H1 (cell line): ENCODE measurements around the gene NOTCH2. TPM values are rescaled to one million over a fixed set of nuclear protein-coding genes. Genes with fewer than 3 reads are reported as not detected.

ENCODE experiments used
- CTCF ChIA-PET: fragments of 300-600 bp; sonication (Branson Sonifier 250); formaldehyde crosslinking; loops from one replicate; lab custom pipeline; 2021; ENCODE audit not compliant: partially characterized antibody; lab: Charles Lee
- POLR2A ChIA-PET: fragments of 300-600 bp; sonication (Branson Sonifier 250); formaldehyde crosslinking; loops from one replicate; lab custom pipeline; 2021; ENCODE audit warnings: inconsistent platforms; ENCODE audit not compliant: partially characterized antibody; lab: Charles Lee
- DNase-seq, 2 experiments: peaks; one replicate each; pipeline versions ENCODE4 v3.0.0 to v3.0.0-alpha.2; 2010 to 2022; ENCODE audit warnings: low spot score in 2 of 2, low read depth in 1 of 2, mixed read lengths in 1 of 2
- FAIRE-seq: peaks from 2 replicates; lab custom pipeline; 2011; peaks lifted over from hg19 to GRCh38; lab: Jason Lieb, UNC
- H2AFZ ChIP-seq: 2 replicates; pipeline ENCODE4 v1.8.1; 2012; ENCODE audit warnings: low read length, inconsistent platforms
- H2AK5ac ChIP-seq: 2 replicates; pipeline ENCODE4 v1.6.1; 2013; ENCODE audit warnings: low read depth, low read length
- H2BK120ac ChIP-seq: replicated peaks from 2 replicates; pipeline ENCODE3; 2013; ENCODE audit warnings: low read depth, low read length, inconsistent platforms
- H2BK12ac ChIP-seq: 2 replicates; pipeline ENCODE4 v1.6.1; 2013; ENCODE audit warnings: low read depth, low read length
- H2BK15ac ChIP-seq: 2 replicates; pipeline ENCODE4 v1.6.1; 2013; ENCODE audit warnings: low read length
- H2BK20ac ChIP-seq: 2 replicates; pipeline ENCODE4 v1.6.1; 2013; ENCODE audit warnings: low read length
- H2BK5ac ChIP-seq: 2 replicates; pipeline ENCODE4 v1.6.1; 2013; ENCODE audit warnings: low read depth, low read length
- H3K14ac ChIP-seq: 2 replicates; pipeline ENCODE4 v1.6.1; 2013; ENCODE audit warnings: inconsistent platforms; ENCODE audit not compliant: insufficient read length
- H3K18ac ChIP-seq: 2 replicates; pipeline ENCODE4 v1.6.1; 2013; ENCODE audit warnings: low read length; ENCODE audit errors: extremely low read depth
- H3K23ac ChIP-seq: 2 replicates; pipeline ENCODE4 v1.6.1; 2013; ENCODE audit warnings: inconsistent platforms; ENCODE audit not compliant: insufficient read length
- H3K23me2 ChIP-seq: 2 replicates; pipeline ENCODE4 v1.6.1; 2013; ENCODE audit warnings: low read depth, low read length
- H3K27ac ChIP-seq: 2 replicates; pipeline ENCODE4 v1.6.1; 2011; ENCODE audit warnings: low read depth, low read length, inconsistent platforms
- H3K27me3 ChIP-seq, 4 experiments: replicated peaks in 1 of 4; 1 replicate in 1 of 4; 2 replicates in 3 of 4; pipeline versions ENCODE4 v1.6.1 to v1.8.1; 2011 to 2013; ENCODE audit warnings: low read length in 3 of 4, mild to moderate bottlenecking in 3 of 4, inconsistent platforms in 2 of 4, mixed read lengths in 2 of 4, moderate library complexity in 1 of 4; ENCODE audit not compliant: control insufficient read depth in 3 of 4, insufficient read depth in 3 of 4; ENCODE audit errors: extremely low read depth in 1 of 4
- H3K36me3 ChIP-seq, 4 experiments: 2 replicates each; pipeline versions ENCODE4 v1.6.1 to v1.8.1; 2011 to 2013; ENCODE audit warnings: mild to moderate bottlenecking in 4 of 4, low read length in 3 of 4, moderate library complexity in 2 of 4, control low read depth in 1 of 4, inconsistent platforms in 1 of 4; ENCODE audit not compliant: insufficient read depth in 4 of 4, control insufficient read depth in 2 of 4
- H3K4ac ChIP-seq: replicated peaks from 2 replicates; pipeline ENCODE3; 2013; ENCODE audit warnings: low read length, low read depth, mixed read lengths, inconsistent platforms; ENCODE audit not compliant: insufficient read length
- H3K4me1 ChIP-seq, 4 experiments: replicated peaks in 1 of 4; 1 replicate in 1 of 4; 2 replicates in 3 of 4; pipeline versions ENCODE4 v1.6.1 to v1.8.1; 2011 to 2013; ENCODE audit warnings: low read length in 3 of 4, inconsistent platforms in 2 of 4, mixed read lengths in 1 of 4; ENCODE audit not compliant: insufficient read depth in 4 of 4, control insufficient read depth in 3 of 4
- H3K4me2 ChIP-seq, 2 experiments: 2 replicates each; pipeline versions ENCODE4 v1.6.1 to v1.8.1; 2011 to 2013; ENCODE audit warnings: low read depth in 2 of 2, low read length in 2 of 2, control low read depth in 1 of 2, inconsistent platforms in 1 of 2, mild to moderate bottlenecking in 1 of 2; ENCODE audit not compliant: insufficient read depth in 1 of 2
- H3K4me3 ChIP-seq, 4 experiments: fragments of 200-600, 300-600 bp in 1 of 4; sonication (generic), shearing (Covaris generic), sonication (Bioruptor Twin) in 1 of 4; 2 replicates each; pipeline versions ENCODE4 v1.5.1 to v1.8.1; 2011 to 2016; ENCODE audit warnings: low read length in 4 of 4, low read depth in 3 of 4, control low read depth in 2 of 4, inconsistent platforms in 2 of 4, mild to moderate bottlenecking in 2 of 4, mixed read lengths in 1 of 4, moderate library complexity in 1 of 4; ENCODE audit not compliant: insufficient read depth in 2 of 4; ENCODE audit errors: extremely low read depth in 1 of 4
- H3K56ac ChIP-seq: replicated peaks from 2 replicates; pipeline ENCODE3; 2013; ENCODE audit warnings: low read depth, mild to moderate bottlenecking, mixed read lengths, low read length, inconsistent platforms; ENCODE audit not compliant: insufficient read length
- H3K79me1 ChIP-seq: 2 replicates; pipeline ENCODE4 v1.6.1; 2013; ENCODE audit warnings: low read depth, low read length, control low read depth
- H3K79me2 ChIP-seq, 2 experiments: 2 replicates each; pipeline versions ENCODE4 v1.6.1 to v1.8.1; 2012 to 2013; ENCODE audit warnings: low read length in 2 of 2, mild to moderate bottlenecking in 2 of 2, inconsistent platforms in 1 of 2; ENCODE audit not compliant: insufficient read depth in 2 of 2, control insufficient read depth in 1 of 2
- H3K9ac ChIP-seq, 4 experiments: replicated peaks in 1 of 4; 1 replicate in 1 of 4; 2 replicates in 3 of 4; pipeline versions ENCODE4 v1.6.1 to v1.8.1; 2011 to 2013; ENCODE audit warnings: low read depth in 3 of 4, low read length in 3 of 4, control low read depth in 2 of 4, mild to moderate bottlenecking in 2 of 4, moderate library complexity in 2 of 4, inconsistent platforms in 1 of 4; ENCODE audit errors: extremely low read depth in 1 of 4
- H3K9me3 ChIP-seq, 2 experiments: 2 replicates each; pipeline versions ENCODE4 v1.6.1 to v1.8.1; 2012 to 2013; ENCODE audit warnings: mild to moderate bottlenecking in 2 of 2, moderate library complexity in 2 of 2, control low read depth in 1 of 2, inconsistent platforms in 1 of 2, low read depth in 1 of 2, low read length in 1 of 2, mixed read lengths in 1 of 2; ENCODE audit not compliant: insufficient read depth in 2 of 2
- H4K20me1 ChIP-seq, 2 experiments: replicated peaks in 1 of 2; 2 replicates each; pipeline versions ENCODE3 to v1.8.1; 2011 to 2013; ENCODE audit warnings: inconsistent platforms in 2 of 2, low read length in 2 of 2, mild to moderate bottlenecking in 1 of 2; ENCODE audit not compliant: insufficient read depth in 2 of 2, control insufficient read depth in 1 of 2
- H4K5ac ChIP-seq: 2 replicates; pipeline ENCODE4 v1.6.1; 2013; ENCODE audit warnings: low read length, low read depth, mixed read lengths, inconsistent platforms; ENCODE audit not compliant: insufficient read length
- H4K8ac ChIP-seq: 2 replicates; pipeline ENCODE4 v1.8.0; 2013; ENCODE audit warnings: mild to moderate bottlenecking, moderate library complexity, low read length, inconsistent platforms; ENCODE audit not compliant: insufficient read depth; ENCODE audit errors: extremely low read depth
- H4K91ac ChIP-seq: replicated peaks from 2 replicates; pipeline ENCODE3; 2013; ENCODE audit warnings: low read length, mixed read lengths, inconsistent platforms; ENCODE audit not compliant: insufficient read length
- ASH2L ChIP-seq: fragments of 200-600, 300-600 bp; sonication (generic); IDR thresholded peaks from one replicate; pipeline ENCODE4 v1.7.1; 2017; ENCODE audit warnings: low read length
- EGR1 ChIP-seq: IDR thresholded peaks from 2 replicates; pipeline ENCODE4 v1.6.1; 2011; ENCODE audit warnings: low read depth, low read length, borderline replicate concordance
- POU5F1 ChIP-seq: IDR thresholded peaks from 2 replicates; pipeline ENCODE4 v1.6.1; 2011; ENCODE audit warnings: low read depth, mild to moderate bottlenecking, low read length, moderate library complexity
- SIX5 ChIP-seq: IDR thresholded peaks from 2 replicates; pipeline ENCODE4 v1.6.1; 2011; ENCODE audit warnings: mild to moderate bottlenecking, low read depth, low read length
- WGBS, 2 experiments: shearing (Covaris generic) in 1 of 2; methylation state at CpG; one replicate each; pipeline versions ENCODE4 v1.1.6 to v1.1.7; 2013 to 2015; ENCODE audit warnings: low lambda C conversion rate in 2 of 2, mixed read lengths in 2 of 2, inconsistent platforms in 1 of 2, low coverage in 1 of 2, missing lambda C conversion rate in 1 of 2; ENCODE audit not compliant: insufficient replicate concordance in 2 of 2, insufficient coverage in 1 of 2, insufficient read length in 1 of 2; ENCODE audit errors: extremely low coverage in 1 of 2, missing lambda C conversion rate in 1 of 2; 5-methylcytosine and 5-hydroxymethylcytosine counted together
- polyA plus RNA-seq, 7 experiments: library from polyadenylated mRNA; depleted of rRNA in 3 of 7; stranded (reverse) in 5 of 7; unstranded in 2 of 7; fragments of >200 nt in 5 of 7; fragments of 200-250 nt in 2 of 7; gene quantifications; 1 replicate in 5 of 7; 2 replicates in 1 of 7; 4 replicates in 1 of 7; pipeline versions ENCODE4 v1.2.1 to v1.2.3, GENCODE V29; 2011 to 2013; ENCODE audit warnings: missing spikeins in 2 of 7, mixed read lengths in 2 of 7
- total RNA-seq: library from RNA; stranded (reverse); fragmentation: NEBNext Ultra II Directional; extraction: Animal tissue kit (Norgen Biotek cat#: 25700); gene quantifications from 2 replicates; pipeline ENCODE4 v1.2.1, GENCODE V29; 2021

NOTCH2 gene
- total and polyA plus RNA-seq, 2 of the 8 experiments (the other 6 are each of a cell fraction or from before 2014, with no cell fraction given), result 17.7 to 63.0 TPM

DNA sequence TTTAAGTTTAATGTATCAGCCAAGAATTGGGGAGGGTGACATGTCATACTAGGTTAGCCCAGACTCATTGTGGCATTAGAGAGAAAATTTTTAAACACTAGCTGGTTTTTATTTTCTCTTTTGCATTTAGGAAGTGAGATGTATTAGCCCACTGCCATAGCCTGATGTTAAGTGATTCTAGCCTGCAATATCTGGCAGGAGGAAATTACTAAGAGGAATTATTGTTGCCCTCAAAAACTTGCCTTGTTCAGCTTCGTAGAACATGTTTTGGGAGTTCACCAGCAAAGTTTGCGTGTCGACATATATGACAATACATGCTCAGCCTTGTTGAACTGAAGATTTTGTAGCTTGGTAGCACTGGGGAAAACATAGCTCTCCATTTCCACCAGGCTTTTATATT lies 185.6 kb downstream of the NOTCH2 start:
- Histone ChIP-seq H4K91ac (no peak overlapping the region), H3K4me2 (no peak overlapping the region), H2BK5ac (no peak overlapping the region), H3K56ac (no peak overlapping the region), H4K20me1 (no peaks in the 10 kb centered on the region), H4K8ac (no peak overlapping the region), H2AK5ac (no peak overlapping the region), H3K9ac (no peak overlapping the region), H3K23ac (no peak overlapping the region), H3K4me3 (no peak overlapping the region), H3K36me3 (no peaks in the 10 kb centered on the region), H3K27ac (no peak overlapping the region), H2BK20ac (no peak overlapping the region), H2BK120ac (no peak overlapping the region), H2AFZ (no peak overlapping the region), H4K5ac (no peak overlapping the region), H3K27me3 (no peaks in the 10 kb centered on the region), H2BK15ac (no peak overlapping the region), H3K4me1 (no peaks in the 10 kb centered on the region), H3K4ac (no peak overlapping the region), H3K79me2 (no peaks in the 10 kb centered on the region), H2BK12ac (no peak overlapping the region), H3K23me2 (no peaks in the 10 kb centered on the region), H3K9me3 (no peaks in the 10 kb centered on the region), H3K18ac (no peak overlapping the region), H3K79me1 (no peaks in the 10 kb centered on the region), H3K14ac (no peak overlapping the region)
- DNase-seq (no peak), FAIRE-seq (no peak)
- whole genome bisulfite sequencing, 2 experiments, result 87% methylated on average over 3 of the region's 3 CpGs; no CpG with 5 or more reads in 1 of the 2 experiments
- POLR2A ChIA-PET, result no interaction called here
- CTCF ChIA-PET, result interaction anchor here (0.6 to 6.8 kb wide), 8 partner anchors 13 to 272 kb away, joined by 3 to 62 read pairs (median 4); partner anchors contain the start of gene ADAM30
- no peak for TF ChIP-seq ASH2L
- no peak for TF ChIP-seq SIX5
- no peak for TF ChIP-seq EGR1
- TF ChIP-seq POU5F1, result no peak
